K562 (cell line): ENCODE data around the gene OLIG1. TPM values are rescaled to one million over a fixed set of nuclear protein-coding genes. Genes with fewer than 3 reads are reported as not detected.
A peak's percentile ranks its signal among the peaks of the same experiment; 100 is the strongest.

Experiments used
- ATAC-seq: fragments of 200-7000 bp; cut with Tn5 transposase; 3 replicates; pipeline ENCODE4 v1.9.1; 2020; ENCODE audit warnings: moderate library complexity
- BruUV-seq: library from RNA; stranded (reverse); fragments of 400-500 nt; replicated peaks from 2 replicates; lab custom pipeline; 2021; lab: Mats Ljungman, UMichigan
- CTCF ChIA-PET: fragments of 300-600 bp; formaldehyde crosslinking; extraction: SDS; loops from one replicate; lab custom pipeline; 2021; ENCODE audit warnings: low intra/inter-chr PET ratio; lab: Yijun Ruan, JAX
- POLR2A ChIA-PET: fragments of 300-600, 350-650 bp; sonication (Branson Sonifier 250); formaldehyde crosslinking; extraction: SDS; loops from one replicate; lab custom pipeline; 2021; ENCODE audit warnings: antibody characterized with exemption, inconsistent platforms; lab: Yijun Ruan, JAX
- DNase-seq, 4 experiments: peaks; one replicate each; pipeline versions ENCODE4 v3.0.0 to v3.0.0-alpha.2; 2011 to 2018; ENCODE audit warnings: low spot score in 3 of 4, mixed read lengths in 3 of 4; ENCODE audit errors: extremely low read depth in 1 of 4
- FAIRE-seq: peaks from 2 replicates; lab custom pipeline; 2011; peaks lifted over from hg19 to GRCh38; lab: Jason Lieb, UNC
- H2AFZ ChIP-seq: 2 replicates; pipeline ENCODE4 v1.6.0; 2011; ENCODE audit warnings: low read depth, low read length, control low read depth, inconsistent platforms
- H3K27ac ChIP-seq: fragments of 200-600 bp; 3 replicates; pipeline ENCODE4 v1.8.0; 2011; ENCODE audit warnings: low read depth, mild to moderate bottlenecking, control low read depth, inconsistent platforms, low read length, moderate library complexity, mixed read lengths; ENCODE audit errors: extremely low read depth
- H3K27me3 ChIP-seq, 2 experiments: fragments of 300-600 bp in 1 of 2; 2 replicates in 1 of 2; 3 replicates in 1 of 2; pipeline versions ENCODE4 v1.6.0 to v1.8.0; 2011; ENCODE audit warnings: inconsistent platforms in 2 of 2, low read length in 2 of 2, mild to moderate bottlenecking in 1 of 2, mixed read lengths in 1 of 2, moderate library complexity in 1 of 2; ENCODE audit not compliant: control insufficient read depth in 2 of 2, insufficient read depth in 2 of 2
- H3K36me3 ChIP-seq: fragments of 300-600 bp; 3 replicates; pipeline ENCODE4 v1.8.0; 2011; ENCODE audit warnings: mild to moderate bottlenecking, low read length, inconsistent platforms; ENCODE audit not compliant: control insufficient read depth, insufficient read depth
- H3K4me1 ChIP-seq, 2 experiments: fragments of 200-600 bp in 1 of 2; replicated peaks in 1 of 2; 2 replicates in 1 of 2; 3 replicates in 1 of 2; pipeline versions ENCODE4 v1.5.1 to v1.8.0; 2011; ENCODE audit warnings: inconsistent platforms in 2 of 2, low read length in 2 of 2, mild to moderate bottlenecking in 1 of 2, mixed read lengths in 1 of 2, moderate library complexity in 1 of 2; ENCODE audit not compliant: control insufficient read depth in 2 of 2, insufficient read depth in 2 of 2
- H3K4me2 ChIP-seq: 2 replicates; pipeline ENCODE4 v1.6.1; 2011; ENCODE audit warnings: low read length, control low read depth, inconsistent platforms, mixed read lengths; ENCODE audit not compliant: insufficient read depth
- H3K4me3 ChIP-seq: fragments of 200-600 bp; sonication (generic), shearing (Covaris generic); 2 replicates; pipeline ENCODE4 v1.5.1; 2016; ENCODE audit warnings: control low read depth, inconsistent platforms
- H3K79me2 ChIP-seq: fragments of 200-600 bp; 3 replicates; pipeline ENCODE4 v1.8.0; 2011; ENCODE audit warnings: low read length, inconsistent platforms; ENCODE audit not compliant: control insufficient read depth, insufficient read depth
- H3K9ac ChIP-seq, 2 experiments: 2 replicates each; pipeline versions ENCODE4 v1.6.0 to v1.6.1; 2011; ENCODE audit warnings: low read depth in 2 of 2, low read length in 2 of 2, control low read depth in 1 of 2, inconsistent platforms in 1 of 2, mild to moderate bottlenecking in 1 of 2, mixed read lengths in 1 of 2; ENCODE audit not compliant: insufficient read depth in 1 of 2
- H3K9me1 ChIP-seq: one replicate; pipeline ENCODE4 v1.6.0; 2011; ENCODE audit warnings: inconsistent platforms, mild to moderate bottlenecking, low read length, moderate library complexity; ENCODE audit not compliant: control insufficient read depth, insufficient read depth
- H3K9me3 ChIP-seq: replicated peaks from 2 replicates; pipeline ENCODE4 v1.5.1; 2011; ENCODE audit warnings: low read depth, low read length, inconsistent platforms; ENCODE audit not compliant: control insufficient read depth, insufficient read depth
- H4K20me1 ChIP-seq: replicated peaks from 2 replicates; pipeline ENCODE4 v1.6.1; 2011; ENCODE audit warnings: low read length, inconsistent platforms, mixed read lengths; ENCODE audit not compliant: control insufficient read depth, insufficient read depth
- CEBPB ChIP-seq: fragments of 450-650 bp; IDR thresholded peaks from 2 replicates; pipeline ENCODE4 v1.6.1; 2016; ENCODE audit warnings: missing genetic modification characterization, missing compliant biosample characterization
- HEY1 ChIP-seq: fragments of 250-450 bp; sonication (Bioruptor Pico); IDR thresholded peaks from 2 replicates; pipeline ENCODE4 v1.5.0; 2020; ENCODE audit warnings: mild to moderate bottlenecking, moderate library complexity, borderline replicate concordance
- MIER1 ChIP-seq: fragments of 450-650 bp; IDR thresholded peaks from 2 replicates; pipeline ENCODE4 v1.6.1; 2016; ENCODE audit warnings: antibody characterized with exemption, mild to moderate bottlenecking, low read depth
- NCOA1 ChIP-seq: fragments of 450-650 bp; IDR thresholded peaks from 2 replicates; pipeline ENCODE4 v1.6.1; 2016; ENCODE audit warnings: low read depth
- NFIX ChIP-seq: fragments of 250-450 bp; sonication (Bioruptor Pico); IDR thresholded peaks from 2 replicates; pipeline ENCODE4 v1.4.0; 2020; ENCODE audit warnings: low read depth, mild to moderate bottlenecking, moderate library complexity
- WGBS: fragments of 100-300 bp; shearing (Covaris generic); methylation state at CpG from one replicate; pipeline ENCODE4 v1.1.6; 2016; ENCODE audit warnings: low coverage, mixed read lengths; ENCODE audit not compliant: insufficient coverage; ENCODE audit errors: missing lambda C conversion rate; 5-methylcytosine and 5-hydroxymethylcytosine counted together
- in situ Hi-C: fragments of 300-500 bp; cut with MboI; formaldehyde crosslinking; loops from 4 replicates; pipeline ENCODE4 v1.15.0; 2018; ENCODE audit warnings: inconsistent platforms, mixed read lengths
- intact Hi-C: fragments of 100-400 bp; cut with micrococcal nuclease; formaldehyde crosslinking; loops from 2 replicates; pipeline ENCODE4 v1.14.2; 2022
- polyA plus RNA-seq, 8 experiments: library from polyadenylated mRNA; depleted of rRNA in 4 of 8; stranded (reverse) in 5 of 8; unstranded in 3 of 8; fragments of >200 nt; fragmentation: Nextera tagmentation in 2 of 8; fragmentation: Illumina TruSeq in 1 of 8; extraction: Ambion mirVana in 2 of 8; extraction: Trizol in 1 of 8; gene quantifications; 2 replicates each; pipeline versions ENCODE4 v1.2.1 to v1.2.3, GENCODE V29; 2011 to 2014; ENCODE audit warnings: inconsistent platforms in 1 of 8, missing spikeins in 1 of 8
- total RNA-seq, 7 experiments: library from RNA; depleted of rRNA in 6 of 7; stranded (reverse); fragments of >200 nt in 6 of 7; fragmentation: Illumina TruSeq in 2 of 7; extraction: Trizol in 2 of 7; gene quantifications; 2 replicates each; pipeline versions ENCODE4 v1.2.1 to v1.2.3, GENCODE V29; 2011 to 2021; ENCODE audit warnings: low replicate concordance in 1 of 7
- TF ChIP-seq, protein P1 (sequence below): fragments of 250-450 bp; sonication (Bioruptor Pico); IDR thresholded peaks from 2 replicates; pipeline ENCODE4 v1.4.0; 2020; ENCODE audit warnings: mild to moderate bottlenecking
- TF ChIP-seq, protein P2 (sequence below): fragments of 250-450 bp; sonication (Bioruptor Pico); IDR thresholded peaks from 2 replicates; pipeline ENCODE4 v1.5.0; 2021

Gene OLIG1
- total and polyA plus RNA-seq, 9 of the 15 experiments (the other 6 are each of a cell fraction or from before 2014, with no cell fraction given), result not detected

DNA sequence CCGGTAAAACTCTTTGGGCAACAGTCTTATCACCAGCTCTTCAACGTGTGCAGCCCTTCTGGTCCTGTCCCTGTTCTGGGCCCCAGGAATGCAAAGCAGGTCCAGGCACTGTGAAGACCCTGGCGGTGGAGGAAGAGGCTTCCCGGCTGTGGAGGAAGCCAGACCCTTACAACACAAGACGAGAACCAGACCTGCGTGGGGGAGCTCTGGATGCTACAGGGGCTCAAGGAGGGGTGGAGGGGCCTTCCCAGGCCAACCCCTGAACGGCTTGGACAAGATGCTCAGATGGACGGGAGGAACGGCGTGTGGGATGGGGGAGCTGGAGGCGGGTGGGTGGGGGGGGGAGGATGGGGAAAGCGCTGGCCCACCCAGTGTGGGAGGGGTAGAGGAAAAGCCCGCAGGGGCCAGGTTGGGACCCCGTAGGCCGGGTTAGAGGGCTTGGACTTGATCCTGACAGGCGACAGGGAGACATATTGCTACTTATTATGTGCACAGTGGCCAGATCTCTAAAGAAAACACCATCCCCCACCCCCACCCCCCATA is 49.3 kb upstream of the OLIG1 start:
- no TSS peak for BruUV-seq
- Histone ChIP-seq H3K4me1 (peaks cover 0 to 19% of the 10 kb centered on the region in 2 experiments; a peak in 1 of 5 replicates), H3K9ac (no peak overlapping the region), H4K20me1 (no peaks in the 10 kb centered on the region; the same call in 1 of the 2 replicates), H3K79me2 (no peaks in the 10 kb centered on the region), H3K27ac (no peak overlapping the region), H2AFZ (no peak overlapping the region), H3K4me2 (no peak overlapping the region), H3K27me3 (peaks cover 51 to 68% of the 10 kb centered on the region in 2 experiments), H3K9me3 (no peaks in the 10 kb centered on the region)
- in situ Hi-C loops (no loop called here), intact Hi-C loops (no loop called here)
- WGBS, result under 1% methylated on average over 12 of the region's 16 CpGs
- DNase-seq, result no peak
- FAIRE-seq, result no peak
- ChIA-PET POLR2A (interaction anchor here (0.6 kb wide), 1 partner anchor 9 kb away, joined by 4 read pairs; no protein-coding TSS in a partner anchor), CTCF (no interaction called here)
- TF ChIP-seq, protein P1, sequence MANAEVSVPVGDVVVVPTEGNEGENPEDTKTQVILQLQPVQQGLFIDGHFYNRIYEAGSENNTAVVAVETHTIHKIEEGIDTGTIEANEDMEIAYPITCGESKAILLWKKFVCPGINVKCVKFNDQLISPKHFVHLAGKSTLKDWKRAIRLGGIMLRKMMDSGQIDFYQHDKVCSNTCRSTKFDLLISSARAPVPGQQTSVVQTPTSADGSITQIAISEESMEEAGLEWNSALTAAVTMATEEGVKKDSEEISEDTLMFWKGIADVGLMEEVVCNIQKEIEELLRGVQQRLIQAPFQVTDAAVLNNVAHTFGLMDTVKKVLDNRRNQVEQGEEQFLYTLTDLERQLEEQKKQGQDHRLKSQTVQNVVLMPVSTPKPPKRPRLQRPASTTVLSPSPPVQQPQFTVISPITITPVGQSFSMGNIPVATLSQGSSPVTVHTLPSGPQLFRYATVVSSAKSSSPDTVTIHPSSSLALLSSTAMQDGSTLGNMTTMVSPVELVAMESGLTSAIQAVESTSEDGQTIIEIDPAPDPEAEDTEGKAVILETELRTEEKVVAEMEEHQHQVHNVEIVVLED (CRISPR knock-in tag), result no peak
- TF ChIP-seq NCOA1 (no peak), HEY1 (no peak), CEBPB (tag) (no peak), MIER1 (no peak), NFIX (CRISPR knock-in tag) (no peak)
- TF ChIP-seq, protein P2, sequence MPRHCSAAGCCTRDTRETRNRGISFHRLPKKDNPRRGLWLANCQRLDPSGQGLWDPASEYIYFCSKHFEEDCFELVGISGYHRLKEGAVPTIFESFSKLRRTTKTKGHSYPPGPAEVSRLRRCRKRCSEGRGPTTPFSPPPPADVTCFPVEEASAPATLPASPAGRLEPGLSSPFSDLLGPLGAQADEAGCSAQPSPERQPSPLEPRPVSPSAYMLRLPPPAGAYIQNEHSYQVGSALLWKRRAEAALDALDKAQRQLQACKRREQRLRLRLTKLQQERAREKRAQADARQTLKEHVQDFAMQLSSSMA, result no peak
- TF ChIP-seq, all 486 proteins: peak for 0
- peak; percentile 23; the same call in 2 of the 3 replicates for ATAC-seq
- H3K4me3 ChIP-seq, result no peak overlapping the region
- H3K9me1 ChIP-seq, result no peaks in the 10 kb centered on the region
- H3K36me3 ChIP-seq, result no peaks in the 10 kb centered on the region
